Measurements from ENCODE around the gene SLC16A5.
"Not testable (repeated sequence)": the region's sequence is repeated elsewhere in the genome, so short reads cannot be mapped to it uniquely, and the experiment has no call there.

SLC16A5 gene, protein sequence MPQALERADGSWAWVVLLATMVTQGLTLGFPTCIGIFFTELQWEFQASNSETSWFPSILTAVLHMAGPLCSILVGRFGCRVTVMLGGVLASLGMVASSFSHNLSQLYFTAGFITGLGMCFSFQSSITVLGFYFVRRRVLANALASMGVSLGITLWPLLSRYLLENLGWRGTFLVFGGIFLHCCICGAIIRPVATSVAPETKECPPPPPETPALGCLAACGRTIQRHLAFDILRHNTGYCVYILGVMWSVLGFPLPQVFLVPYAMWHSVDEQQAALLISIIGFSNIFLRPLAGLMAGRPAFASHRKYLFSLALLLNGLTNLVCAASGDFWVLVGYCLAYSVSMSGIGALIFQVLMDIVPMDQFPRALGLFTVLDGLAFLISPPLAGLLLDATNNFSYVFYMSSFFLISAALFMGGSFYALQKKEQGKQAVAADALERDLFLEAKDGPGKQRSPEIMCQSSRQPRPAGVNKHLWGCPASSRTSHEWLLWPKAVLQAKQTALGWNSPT

DNA sequence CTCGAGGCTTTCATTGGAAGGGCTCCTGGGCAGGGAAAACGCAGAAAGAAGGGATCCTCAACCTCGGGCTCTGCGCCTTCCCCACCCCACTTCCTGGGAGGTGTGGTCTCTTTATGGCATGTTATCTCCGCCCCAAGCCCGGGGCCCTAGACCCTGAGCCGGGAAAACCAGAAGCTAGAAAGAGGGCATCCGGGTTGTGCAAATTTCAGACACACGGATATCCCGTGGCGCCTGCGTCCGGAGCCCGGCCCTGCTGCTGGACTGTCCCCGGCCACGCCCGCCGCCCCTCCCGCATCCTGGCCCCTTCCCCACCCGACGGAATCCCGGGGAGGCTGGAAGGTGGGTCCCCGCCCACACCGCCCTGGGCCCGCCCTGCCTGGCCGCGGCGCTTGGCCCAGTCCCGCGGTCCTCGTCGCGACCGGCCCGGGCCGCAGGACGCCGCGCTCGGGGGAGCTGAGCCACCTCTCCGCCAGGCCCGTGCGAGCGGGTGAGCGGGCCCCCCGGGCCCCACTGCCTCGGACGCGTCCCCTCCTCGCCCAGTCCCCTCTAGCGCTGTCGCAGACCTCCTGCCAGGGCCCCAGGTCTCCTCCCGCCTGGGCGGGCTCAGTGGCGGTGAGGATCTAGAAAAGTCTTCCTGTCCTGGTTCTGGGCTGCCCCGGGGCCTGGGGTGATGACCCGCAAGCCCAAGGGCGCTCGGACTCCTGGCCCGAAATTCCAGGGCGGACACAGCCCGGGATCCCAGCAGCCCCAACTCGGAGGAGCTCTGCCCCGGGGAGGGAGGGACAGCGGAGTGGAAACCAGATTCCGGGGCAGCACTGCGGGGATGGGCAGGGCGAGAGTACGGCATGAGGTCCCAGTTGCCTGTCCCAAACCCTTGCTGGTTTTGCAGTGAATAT, at the start of gene SLC16A5:
Gene SLC16A5, plus strand, starts transcription at position 397 of the 896 bp plus-strand sequence. CDS start 5,683 bp downstream, outside the sequence.
- peak; percentile 60 for DNase-seq

DNA sequence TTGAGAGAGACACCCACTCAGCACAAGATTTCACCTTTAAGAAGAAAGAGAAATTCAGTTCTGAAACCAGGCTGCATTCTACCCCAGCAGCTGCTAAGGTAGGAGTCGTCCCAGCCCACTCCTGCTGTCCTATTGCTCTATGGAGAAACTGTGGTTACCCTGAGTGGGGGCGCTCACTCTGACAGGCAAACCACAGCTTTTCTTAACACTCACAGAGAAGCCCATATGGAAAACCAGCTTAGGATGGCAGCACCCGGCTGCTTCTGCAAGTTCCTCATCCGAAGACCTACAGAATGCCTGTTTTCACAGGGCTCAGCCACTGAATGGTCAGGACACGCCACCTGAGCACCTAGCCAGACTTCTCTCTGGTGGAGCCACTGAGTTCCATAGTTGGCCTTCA, 48.5 kb upstream of the SLC16A5 start:
- no peak for DNase-seq

DNA sequence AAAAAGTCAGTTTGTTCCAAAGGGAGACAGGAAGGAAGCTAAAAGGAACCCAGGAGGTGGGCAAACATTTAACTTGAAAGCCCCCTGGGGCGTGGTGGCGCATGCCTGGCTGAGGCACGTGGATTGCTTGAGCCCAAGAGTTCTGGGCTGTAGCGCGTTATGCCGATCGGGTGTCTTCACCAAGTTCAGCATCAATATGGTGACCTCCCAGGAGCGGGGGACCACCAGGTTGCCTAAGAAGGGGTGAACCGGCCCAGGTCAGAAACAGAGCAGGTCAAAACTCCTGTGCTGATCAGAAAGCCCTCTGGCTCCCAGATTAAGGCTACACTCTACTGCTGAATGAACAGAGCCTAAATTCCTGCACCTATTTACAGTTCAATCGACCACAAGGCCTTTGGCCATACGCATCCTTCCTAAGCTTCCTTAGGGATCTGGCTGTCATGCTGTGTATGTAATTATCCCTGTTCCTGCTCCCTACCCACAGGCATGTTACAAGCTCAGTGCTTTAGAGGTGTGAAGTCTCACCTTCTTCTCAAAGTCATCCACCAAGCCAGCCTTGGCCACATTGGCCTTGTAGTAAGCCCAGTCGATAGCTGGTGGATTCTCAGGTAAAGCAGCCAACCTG, 46.0 kb upstream of the SLC16A5 start:
- DNase-seq, result no peak

DNA sequence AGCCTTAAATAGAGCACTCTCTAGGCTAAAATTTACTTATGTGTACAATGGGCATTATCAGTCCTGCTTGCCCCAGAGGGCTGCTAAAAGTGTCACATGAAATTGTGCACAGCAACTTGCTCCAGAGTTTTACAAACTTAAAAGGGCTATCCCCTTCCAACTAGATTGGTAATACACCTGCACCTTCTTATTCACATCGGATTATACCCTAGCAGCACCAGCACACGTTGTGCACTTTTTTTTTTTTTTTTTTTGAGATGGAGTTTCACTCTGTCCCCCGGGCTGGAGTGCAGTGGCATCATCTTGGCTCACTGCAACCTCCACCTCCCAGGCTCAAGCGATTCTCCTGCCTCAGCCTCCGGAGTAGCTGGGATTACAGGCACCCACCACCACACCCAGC, 44.0 kb upstream of the SLC16A5 start:
- not testable (repeated sequence) for DNase-seq

DNA sequence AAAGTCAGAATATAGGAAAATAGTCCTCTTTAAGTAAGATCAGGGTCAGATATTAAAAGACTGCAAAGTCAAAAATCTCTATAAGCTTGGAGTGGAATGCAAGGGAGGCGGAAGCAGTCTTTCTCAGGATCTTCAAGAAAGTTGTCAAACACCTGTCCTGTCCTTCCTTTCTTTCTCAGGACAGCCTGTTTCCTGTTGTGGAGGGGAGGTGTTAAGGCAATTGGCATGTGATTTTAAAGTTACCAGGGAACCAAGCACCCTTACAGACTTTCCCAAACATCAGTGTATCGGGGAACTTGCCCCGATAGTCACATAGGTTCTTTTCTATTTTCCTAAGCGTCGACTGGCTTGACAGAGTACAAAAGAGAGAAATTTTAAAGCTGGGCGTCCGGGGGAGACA, 43.0 kb upstream of the SLC16A5 start:
- no peak for DNase-seq

DNA sequence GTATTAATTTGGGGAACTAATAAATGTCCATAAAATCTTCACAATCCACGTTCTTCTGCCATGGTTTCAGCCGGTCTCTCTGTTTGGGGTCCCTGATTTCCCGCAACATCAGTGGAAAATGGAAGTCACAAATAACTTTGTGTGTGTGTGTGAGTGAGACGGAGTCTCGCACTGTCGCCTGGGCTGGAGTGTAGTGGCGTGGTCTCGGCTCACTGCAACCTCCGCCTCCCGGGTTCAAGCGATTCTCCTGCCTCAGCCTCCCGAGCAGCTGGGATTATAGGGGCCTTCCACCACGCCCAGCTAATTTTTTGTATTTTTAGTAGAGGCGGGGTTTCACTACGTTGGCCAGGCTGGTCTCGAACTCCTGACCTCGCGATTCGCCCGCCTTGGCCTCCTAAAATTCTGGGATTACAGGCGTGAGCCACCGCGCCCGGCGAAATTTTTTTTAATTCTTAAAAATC, 41.8 kb upstream of the SLC16A5 start:
- DNase-seq, result not testable (repeated sequence)

DNA sequence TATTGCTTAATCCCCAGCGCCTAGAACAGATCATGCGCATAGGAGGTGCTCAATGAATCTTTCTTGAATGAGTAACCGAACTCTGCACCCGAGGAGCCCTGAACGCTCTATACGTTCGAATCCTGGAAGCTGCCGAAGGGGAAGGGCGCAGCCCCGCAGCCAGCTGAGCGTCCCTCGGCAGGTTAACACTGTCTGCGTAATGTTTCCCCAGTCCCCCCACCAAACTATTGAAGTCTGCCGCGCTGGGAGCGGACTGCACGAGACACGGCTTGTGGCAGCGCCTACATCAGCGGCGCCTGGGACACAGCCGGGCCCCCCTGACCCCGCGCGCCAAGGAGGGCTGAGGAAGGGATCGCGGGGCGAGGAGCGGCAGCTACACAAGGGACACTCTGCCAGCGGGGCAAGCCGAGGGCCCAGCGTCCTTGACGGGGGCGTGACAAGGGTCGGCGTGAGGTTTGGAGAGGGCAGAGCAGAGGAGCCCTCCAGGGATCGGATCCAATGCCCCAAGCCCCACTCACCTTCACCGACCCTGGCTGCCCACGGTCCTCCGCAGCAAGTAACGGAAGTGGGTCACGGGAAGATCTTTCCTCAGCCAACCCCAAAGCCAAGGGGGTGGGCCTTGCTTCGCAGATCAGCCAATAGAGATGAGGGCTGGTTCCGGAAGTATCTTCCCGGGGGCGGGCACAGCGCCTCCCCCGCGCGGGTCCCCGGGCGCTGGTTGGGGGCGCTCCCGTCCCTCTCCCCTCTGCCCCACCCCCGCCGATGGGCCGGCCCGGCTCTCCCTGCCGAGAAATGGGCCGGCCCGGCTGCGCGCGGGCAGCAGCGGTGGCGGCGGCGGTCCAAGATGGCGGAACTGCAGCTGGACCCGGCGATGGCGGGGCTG, 41.1 kb upstream of the SLC16A5 start, which contains the start of the genes ATP5PD and KCTD2:
Gene ATP5PD, minus strand, starts transcription at position 563 of the 883 bp plus-strand sequence. CDS start 4,319 bp downstream, outside the sequence.
Gene KCTD2, plus strand, starts transcription at position 819 of the 883 bp plus-strand sequence. Its CDS starts 26 bp downstream, at position 845.
- DNase-seq, result peak; percentile 94

DNA sequence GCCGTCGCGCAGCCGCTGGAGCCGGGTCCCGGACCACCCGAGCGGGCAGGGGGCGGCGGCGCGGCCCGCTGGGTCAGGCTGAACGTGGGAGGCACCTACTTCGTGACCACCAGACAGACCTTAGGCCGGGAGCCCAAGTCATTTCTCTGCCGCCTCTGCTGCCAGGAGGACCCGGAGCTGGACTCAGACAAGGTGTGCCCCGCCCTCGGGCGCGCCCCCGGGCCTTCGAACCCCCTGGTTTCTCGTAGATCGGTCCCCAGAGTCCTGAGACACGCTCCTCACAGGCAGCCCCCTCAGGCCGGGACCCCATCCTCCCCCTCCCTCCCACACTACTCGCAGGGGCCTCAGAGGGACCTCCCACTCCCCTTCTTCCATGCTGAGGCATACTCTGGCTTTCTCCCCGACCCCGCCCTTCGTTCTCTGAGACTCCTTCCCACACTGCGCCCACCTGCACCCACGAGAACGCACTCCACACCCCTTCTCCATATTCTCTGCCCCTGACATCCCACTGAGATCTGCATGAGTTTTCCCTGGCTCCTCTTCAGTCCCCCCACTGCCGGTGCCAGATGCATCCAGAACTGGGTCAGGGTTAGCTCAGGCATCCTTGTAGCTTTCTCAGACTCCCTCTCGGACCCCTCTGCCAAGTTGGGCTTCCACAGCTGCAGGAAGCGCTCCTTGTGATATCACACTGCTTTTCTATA, 40.2 kb upstream of the SLC16A5 start:
- DNase-seq, result no peak

DNA sequence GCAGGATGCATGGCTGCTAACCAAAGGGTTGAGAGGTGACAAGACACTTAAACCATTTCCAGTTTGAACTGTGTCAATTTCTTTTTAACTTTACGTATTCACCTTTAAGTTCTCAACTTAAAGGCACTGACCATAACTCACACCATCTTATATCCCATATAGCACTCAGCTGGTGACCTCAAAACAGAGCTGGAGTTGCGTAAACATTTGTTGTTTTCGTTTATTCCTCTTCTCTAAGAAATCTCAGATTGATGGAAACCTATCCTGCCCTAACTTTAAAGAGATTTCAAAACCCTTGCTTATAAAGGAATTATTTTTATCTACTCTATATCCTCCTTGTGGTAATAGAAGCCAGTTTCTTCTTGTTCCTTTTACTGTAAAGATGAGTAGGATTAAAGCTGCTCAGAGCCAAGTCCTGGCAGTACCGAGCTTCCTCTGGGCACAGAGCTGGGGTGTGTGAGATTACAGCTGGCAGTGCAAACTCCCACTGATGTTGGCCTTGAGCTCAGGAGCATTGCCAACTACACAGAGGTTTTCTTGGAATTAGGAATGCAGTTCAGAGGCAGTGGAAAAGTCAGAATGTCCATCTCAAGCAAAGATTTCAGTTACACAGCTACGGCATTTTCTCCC, 39.4 kb upstream of the SLC16A5 start:
- no peak for DNase-seq

DNA sequence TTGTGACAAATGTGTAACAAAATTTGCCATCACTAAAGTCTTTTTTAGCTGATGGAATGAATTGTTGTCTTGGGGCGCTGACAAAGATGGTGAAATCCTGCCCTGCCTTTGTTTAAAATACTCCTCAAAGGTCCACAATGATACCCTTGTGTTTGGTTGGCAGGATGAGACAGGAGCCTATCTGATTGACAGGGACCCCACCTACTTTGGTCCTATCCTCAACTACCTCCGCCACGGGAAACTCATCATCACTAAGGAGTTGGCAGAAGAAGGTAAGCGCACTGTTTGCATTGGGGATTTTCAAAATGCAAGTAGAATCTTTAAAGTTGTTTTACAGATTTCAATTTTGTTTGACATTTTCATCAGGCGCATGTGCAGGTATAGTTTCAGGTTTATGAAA, 38.7 kb upstream of the SLC16A5 start:
- DNase-seq, result no peak

DNA sequence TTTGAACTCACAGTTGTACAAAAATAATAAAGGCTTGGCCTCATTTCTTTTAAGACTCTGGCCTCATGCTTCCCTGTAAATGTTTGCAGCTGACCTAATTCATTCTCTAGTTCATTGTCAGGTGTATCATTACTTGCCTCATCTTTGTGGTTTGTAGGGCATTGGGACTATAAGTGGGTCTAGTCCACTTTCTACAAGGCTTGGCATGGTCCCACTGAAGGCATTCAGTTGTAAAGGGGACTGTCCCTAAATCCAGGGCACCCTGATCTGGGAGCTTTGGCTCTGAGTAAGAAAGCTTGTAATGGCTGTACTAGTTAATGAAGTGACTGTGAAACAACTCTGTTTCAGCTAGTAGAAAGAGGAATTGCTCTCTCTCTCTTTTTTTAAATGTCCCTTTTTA, 38.0 kb upstream of the SLC16A5 start:
- no peak for DNase-seq

DNA sequence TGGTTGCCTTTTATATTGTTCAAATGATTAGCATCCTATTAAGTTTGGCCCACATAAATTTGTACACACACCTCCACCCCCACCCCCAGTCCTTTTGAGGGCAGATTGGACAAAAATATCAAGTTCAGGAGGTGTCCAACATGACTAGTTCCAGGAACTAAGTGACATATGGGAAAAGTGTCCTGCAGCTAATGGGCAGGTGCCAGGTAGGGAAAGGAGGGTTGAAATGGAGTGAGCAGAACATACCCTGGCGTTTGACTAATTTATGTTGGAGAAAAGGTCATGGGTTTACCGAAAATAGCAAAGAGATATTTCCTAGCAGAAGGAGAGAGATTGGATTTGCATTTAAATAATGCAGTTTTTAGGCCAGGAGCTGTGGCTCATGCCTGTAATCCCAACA, 35.8 kb upstream of the SLC16A5 start:
- DNase-seq, result no peak

DNA sequence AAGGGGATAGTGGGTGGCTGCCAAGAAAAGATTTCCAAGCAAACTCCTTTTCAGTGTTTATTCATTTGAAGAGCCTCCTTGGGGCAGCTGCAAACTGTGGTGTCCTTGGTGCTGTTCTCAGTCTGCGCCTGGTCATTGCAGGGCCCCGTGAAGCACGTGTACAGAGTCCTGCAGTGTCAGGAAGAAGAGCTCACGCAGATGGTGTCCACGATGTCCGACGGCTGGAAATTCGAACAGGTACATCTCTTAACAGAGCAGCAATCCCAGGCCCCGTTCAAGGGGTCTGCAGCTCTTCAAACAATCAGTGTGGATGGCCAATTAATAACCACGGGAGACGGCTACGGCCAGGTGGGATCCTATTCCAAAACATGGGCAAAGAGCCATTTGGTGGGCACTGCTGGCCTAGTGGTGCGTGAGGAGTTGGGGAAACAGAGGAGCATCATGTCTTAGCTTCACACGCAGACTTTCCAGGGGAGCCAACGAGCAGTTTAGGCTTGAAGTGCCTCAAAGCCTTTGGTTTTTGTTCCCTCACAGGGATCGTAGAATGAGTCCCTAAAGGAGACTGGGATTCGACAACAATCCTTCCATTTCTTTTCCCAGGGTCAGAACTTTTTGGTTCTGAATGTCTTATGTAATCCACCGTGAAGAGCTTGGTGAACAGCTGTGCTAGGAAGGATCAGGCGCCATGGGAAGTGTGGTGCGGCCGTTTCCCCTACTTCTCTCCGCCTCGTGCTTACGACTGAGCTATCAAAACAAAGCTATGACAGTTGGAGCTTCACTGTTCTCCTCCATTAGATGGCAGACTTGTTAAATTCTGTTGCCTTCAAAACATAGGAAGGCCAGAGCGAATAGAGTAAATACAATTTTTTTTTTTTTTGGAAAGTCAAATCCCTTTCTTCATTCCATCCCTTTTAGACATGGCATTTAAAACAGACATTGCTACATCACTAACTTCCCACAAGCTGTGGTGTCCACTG, 28.1 kb upstream of the SLC16A5 start:
- peak; percentile 33 for DNase-seq

DNA sequence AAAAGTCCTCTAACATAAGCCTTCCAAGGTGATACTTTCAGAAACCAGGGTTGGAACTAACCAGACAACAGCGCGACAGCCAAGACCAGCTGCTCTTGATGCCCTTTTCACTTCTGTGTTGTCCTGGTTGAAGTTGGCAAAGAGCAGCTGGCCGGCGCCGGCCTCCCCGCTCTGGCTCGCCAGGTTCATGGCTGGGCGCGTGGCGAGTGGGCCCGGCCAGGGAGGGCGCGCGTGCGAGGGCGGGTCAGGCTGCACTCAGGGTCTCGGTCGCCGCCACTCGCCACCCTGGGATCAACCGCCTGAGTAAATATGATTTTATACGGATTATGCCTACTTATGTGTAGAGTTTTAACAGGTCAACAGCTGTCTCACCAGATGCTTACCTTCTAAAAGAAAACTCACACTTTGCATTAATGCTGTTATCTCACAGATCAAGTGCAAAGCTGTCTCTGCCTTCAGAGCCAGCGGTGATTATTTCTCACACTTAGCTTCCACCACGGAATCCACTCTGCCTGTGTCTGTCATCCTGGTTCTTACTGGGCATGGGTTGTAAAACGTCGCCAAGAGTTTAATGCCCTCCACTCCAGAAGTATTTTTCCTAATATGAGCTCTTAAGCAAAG, 27.2 kb upstream of the SLC16A5 start:
- DNase-seq, result no peak

DNA sequence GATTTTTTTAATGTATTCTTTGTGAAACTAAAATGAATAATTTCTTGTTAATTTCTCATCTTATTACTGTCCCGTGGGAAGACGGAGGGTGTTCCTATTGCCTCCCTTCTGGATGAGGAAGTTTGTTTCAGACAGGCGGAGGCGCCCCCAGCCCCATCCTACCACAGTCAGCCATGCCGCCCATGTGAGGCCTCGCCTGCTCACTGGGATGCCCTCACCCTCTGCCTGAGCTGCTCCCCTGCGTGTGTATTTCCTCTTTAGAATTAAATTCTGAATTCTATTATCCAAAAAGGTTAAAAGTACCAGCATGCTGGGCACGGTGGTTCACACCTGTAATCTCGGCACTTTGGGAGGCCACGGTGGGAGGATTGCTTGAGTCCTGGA, 26.7 kb upstream of the SLC16A5 start:
- no peak for DNase-seq

DNA sequence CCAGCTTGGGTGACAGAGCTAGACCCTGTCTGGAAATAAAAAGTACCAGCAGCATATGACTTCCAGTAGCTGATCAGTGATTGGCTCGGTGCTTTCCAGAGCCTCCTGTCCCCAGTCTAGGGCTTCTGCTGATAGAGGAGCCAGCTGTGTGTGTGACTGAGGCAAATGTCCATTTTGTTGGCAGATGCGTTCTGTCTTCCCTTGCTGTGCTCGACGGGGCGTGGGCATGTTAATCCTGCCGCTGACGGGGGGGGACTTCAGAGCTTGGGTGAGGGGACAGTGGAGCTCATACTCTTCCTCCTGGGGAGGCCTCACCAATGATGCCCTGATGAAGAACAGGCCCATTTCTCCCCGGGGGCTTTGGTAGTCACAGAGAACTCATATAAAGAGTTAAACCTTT, 26.1 kb upstream of the SLC16A5 start:
- DNase-seq, result no peak

DNA sequence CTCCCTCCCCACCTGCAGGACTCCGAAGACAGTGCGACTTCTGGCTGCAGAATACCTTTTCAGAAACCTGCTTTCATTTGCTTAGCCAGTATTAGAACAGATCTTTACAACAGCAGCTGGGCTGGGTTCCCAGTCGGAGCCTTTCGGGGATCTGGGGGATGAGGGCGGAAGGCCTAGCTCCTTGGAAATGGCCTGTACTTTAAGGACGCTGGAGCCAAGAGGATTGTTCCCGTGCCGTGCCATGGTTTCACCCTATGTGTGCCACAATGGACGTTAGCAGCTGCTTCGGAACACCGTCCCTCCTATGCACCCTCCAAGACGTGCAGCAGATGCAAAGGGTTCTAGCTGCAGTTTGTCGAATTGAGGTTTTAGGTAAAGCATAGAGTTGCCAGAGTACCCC, 24.6 kb upstream of the SLC16A5 start:
- no peak for DNase-seq

DNA sequence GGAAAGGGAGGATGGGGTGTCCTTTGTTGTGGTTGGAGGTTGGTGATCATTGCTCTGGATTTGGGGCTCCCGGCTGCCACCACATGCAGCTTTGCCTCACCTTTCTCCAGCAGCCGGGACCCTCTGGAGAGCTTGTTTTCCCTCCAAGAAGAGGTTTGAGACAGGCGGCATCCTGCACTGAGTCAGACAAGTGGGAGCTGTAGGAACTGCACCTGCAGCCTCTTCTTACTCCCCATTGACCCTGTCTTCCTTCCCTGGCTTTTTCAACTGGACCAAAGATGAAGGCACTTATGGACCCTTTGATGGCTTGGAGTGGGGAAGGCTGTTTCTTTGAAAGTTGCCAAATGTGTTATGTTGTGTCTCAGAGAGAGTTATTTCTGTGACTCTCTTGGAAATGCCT, 24.1 kb upstream of the SLC16A5 start:
- DNase-seq, result no peak

DNA sequence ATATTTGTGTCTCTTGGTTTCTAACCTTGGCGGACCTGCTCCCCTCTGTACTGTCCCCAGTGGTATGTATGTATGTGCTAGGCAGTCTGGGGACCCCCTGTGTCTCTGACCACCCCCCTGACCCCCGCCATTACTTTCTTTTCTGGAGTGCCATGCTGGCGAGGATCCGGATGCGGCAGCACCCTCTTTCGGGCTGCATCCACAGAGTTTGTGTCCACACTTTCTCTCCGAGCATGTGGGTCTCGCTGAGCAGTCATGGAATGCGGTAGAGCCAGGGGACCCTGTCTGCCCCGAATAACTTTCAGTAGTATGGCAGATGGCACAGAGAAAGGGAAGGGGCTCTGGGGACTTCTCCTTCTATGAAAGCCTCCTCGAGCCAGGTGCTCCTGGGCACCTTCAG, 23.7 kb upstream of the SLC16A5 start:
- DNase-seq, result no peak

Data from NCI-H510A (cell line).